HCEC 1CT (cell line): ENCODE data around the gene CELSR1.
A peak's percentile ranks its signal among the peaks of the same experiment; 100 is the strongest.

Experiments
- DNase-seq: peaks from one replicate; pipeline ENCODE4 v3.0.0-alpha.2; 2017

Gene CELSR1

DNA sequence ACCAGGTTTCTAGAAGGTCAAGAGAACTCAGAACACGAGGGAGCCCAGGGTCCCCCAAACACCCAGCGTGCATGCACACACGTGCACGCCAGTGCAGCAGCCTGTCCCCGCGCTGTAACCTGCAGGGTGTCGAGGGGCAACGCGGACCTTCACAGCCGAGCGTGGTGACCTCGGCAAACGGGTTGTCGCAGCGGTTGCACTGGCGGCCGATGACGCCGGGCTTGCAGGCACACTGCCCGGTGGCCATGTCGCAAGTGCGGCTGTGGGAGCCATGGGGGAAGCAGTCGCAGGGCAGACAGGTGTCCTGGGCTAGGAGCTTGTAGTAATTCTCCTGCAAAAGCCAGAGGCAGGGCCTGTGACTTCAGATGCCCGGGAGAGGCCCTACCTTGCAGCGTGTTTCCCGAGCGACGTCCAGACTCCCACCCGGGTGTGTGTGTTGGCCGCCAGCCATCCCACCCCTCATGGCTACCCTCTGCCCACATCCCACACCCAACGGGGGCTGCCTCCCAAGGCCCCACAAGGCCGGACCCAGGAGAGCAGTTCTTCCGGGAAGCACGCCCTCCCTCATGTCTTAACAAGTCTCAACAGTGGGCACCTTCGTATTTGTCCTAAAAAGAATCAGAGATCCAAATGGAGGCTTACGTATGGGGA is 145.8 kb downstream of the CELSR1 start:
- no peak for DNase-seq

DNA sequence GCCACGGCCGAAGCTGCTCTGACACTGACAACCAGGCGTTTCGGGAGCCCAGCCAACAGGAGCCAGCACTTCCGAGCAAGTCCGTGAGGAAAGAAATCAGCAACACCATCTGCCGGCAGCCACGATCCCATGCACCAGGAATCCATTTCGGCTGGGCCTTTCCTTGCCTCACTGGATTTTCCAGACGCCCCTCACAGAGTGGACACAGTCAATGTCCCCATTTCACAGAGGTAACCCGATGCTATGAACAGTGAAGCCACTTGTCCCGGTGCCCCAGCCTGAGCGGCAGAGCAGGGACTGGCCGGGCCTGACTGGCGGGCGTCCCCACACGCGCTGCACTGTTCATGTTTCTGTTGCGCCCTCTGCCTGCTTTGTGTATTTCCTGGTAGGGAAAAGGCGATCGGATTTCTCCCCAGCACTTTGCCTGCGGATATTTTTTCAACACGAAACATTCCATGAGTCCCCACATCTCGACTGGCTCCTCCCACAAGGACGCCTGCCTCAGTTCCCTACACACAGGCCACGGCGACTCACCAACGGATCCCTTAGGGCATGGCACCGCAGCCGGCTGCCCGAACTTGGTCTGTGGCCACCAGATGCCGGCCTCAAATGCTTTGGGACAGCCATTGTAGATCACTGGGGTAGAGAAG is 146.6 kb downstream of the CELSR1 start:
- peak; percentile 27 for DNase-seq

DNA sequence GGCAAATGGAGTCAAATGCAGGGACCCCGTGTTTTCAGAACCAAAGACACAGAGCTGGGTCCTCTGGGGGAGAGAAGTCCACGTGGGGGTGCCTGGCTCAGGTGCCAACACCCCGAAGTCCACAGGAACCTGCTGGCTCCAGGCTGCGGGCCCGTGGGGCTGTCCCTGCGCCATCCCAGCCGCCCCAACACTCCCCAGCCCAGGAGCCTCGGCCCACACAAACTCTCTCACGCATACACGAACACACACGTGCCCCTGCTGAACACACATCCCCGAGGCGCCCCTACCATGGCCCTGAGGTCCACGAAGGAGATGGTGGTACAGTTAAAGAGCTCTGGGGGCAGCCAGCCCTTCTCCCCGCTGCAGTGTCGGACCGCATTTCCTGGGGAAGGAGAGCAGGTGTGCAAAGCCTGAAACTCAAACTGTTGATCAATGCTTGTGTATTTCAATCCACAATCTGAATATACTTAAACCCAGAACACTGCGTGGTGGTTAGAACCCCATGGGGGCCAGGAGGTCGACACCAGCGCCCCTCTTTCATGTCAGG is 147.2 kb downstream of the CELSR1 start:
- DNase-seq: no peak

DNA sequence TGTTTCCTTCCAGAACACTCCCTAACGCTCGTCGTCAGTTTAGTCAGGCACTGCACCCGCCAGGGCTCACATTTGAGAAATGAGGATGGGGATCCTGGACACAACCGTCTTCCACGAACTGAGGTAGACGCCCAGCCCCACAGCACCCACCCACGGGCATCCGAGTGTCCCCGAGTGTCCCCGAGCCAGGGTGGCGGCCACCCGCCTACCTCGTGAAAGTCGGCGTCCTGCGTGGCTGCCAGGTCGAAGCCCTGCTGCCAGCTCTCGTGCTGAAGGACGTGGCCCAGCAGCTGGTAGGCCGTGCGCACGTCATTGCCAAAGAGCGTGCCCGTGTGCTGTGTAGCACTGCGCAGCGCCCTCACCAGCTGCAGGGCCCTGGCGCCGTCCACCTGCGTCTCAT is 148.3 kb downstream of the CELSR1 start:
- DNase-seq: no peak

DNA sequence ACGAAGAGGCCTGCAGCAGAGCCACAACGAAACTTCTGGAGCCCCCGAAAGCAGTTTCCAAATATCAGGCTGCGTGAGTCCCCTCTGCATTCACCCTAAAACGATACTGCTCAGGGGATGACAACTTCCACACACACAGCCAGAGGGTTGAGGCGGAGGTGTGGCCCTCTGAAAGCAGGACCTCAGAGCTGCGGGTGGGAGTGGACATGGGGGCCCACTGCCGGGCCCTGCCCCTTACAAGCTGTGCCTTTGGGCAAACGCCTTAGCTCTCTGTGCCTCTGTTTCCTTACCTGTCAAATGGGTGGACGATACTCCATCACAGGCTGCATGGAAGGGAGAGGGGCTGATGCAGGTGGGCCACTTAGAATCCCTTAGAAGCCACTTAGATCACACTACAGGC is 148.8 kb downstream of the CELSR1 start:
- no peak for DNase-seq

DNA sequence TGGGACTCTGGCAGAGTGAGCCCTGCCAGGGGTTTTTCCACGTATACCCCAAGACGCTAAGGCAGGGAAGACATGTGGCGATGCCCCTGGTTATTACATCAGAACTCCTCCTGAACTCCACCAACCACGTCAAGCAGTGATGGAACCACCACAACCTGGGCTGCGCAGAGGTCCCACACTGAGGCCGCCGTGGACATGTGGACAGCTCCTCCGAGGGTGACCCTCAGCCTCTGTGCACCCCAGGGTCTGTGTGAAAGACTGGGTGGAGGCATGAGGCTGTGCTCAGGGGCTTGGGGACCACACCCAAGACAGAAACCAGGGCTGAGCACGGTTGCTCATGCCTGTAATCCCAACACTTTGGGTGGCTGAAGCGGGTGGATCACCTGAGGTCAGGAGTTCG is 149.7 kb downstream of the CELSR1 start:
- DNase-seq: no peak

DNA sequence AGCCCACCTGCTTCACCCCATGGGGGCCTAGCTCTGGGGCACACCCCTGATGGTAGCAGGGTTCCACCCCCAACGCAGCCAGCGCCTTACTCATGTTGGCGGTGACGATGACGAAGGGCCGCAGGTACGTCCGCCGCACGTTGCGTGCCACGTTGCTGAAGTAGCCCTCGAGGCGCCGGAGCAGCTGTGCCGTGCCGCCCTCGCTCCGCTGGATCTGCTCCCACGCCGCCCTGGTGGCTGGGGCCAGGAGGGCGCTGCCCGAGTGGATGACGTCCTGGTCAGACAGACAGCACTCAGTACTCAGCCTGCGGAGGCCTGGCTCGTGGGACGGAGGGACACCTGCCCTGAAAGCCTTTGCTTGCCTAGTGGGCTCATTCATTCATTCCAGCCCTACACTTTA is 151.1 kb downstream of the CELSR1 start:
- no peak for DNase-seq

DNA sequence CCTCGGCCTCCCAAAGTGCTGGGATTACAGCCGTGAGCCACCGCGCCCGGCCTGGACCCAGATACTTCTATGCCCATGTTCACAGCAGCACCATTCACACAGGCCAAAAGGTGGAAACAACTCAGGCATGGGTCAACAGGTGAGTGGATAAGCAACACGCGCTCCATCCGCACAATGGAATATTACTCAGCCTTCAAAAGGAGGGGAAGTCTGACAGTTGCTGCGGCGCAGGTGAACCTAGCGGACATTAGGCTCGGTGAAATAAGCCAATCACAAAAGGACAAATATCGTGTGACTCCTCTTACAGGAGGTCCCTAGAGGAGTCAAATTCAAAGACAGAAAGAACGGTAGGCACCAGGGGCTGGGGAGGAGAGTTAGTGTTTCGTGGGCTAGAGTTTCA is 154.9 kb downstream of the CELSR1 start:
- DNase-seq: no peak

DNA sequence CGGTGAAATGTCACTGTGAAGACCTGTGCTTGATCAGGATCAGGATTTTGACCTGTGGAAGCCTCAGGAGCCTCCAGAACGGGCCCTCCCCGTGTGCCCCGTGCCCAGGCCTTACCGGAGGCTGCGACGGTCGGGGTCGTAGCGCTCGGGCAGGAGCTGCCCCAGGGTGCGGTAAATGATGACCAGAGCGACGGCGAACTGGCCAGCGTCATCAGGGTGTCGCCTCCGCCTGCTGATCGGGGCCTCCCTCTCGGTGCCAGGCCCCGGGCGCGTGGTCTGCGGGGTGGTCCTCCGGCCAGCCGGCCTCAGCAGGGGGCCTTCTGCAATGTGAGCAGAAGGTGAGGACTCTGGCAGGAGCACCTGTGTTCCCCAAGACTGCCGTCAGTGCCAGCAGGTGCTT is 155.7 kb downstream of the CELSR1 start:
- no peak for DNase-seq

DNA sequence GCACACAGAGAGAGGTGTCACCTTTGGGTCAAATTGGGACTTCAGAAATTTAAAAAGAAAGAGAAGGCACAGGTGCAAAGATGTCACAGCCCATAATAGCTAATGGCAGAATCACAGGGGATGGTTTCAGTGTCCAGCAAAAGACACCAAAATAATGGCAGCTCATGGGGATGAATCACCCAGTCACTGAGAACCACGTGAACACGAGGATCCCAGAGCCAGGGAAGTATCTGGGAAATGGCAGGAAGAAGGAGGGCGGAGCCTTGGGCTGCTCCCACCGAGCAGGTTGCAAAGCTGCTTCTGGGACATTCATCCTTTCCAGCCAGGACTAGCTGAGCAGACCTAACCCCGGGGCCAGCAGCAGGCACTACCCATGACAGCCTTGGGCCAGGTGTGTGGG is 156.3 kb downstream of the CELSR1 start:
- DNase-seq: peak; percentile 5

DNA sequence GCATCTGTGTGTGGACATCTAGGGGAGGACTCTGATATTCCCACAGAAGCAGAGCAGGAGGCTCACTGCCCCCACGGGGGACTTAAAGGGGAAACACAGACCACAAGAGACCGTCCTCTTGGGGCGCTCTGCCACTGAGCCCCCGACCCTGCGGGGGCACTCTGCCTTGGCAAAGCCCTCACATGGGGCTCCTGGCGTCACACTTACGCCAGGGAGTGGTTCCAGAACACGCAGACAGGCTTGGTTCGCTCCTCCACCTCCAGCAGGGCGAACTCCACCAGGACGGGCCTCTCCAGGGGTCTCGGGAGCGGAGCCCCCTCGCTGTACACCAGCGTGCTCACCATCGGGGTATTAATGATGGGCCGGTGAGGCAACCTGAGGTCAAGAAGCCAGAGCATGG is 156.8 kb downstream of the CELSR1 start:
- no peak for DNase-seq

DNA sequence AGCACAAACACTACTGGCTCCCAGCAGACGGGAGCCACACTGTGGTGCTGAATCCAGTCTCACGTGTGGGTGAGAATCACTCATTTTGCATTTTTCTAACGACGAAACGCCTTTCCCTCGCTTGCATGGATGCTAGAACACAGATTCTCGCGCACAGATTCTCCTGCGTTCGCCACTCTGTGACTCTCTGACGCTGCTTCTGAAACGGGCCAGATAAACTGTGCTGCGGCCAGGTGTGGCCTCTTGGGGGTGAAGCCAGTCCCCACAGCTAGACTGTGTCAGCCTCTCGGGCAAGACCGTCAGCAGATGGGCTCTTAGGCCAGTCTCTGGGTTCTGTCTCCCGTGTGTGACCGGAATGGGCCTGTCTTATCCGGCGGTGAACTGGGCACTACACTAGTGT is 157.4 kb downstream of the CELSR1 start:
- no peak for DNase-seq

DNA sequence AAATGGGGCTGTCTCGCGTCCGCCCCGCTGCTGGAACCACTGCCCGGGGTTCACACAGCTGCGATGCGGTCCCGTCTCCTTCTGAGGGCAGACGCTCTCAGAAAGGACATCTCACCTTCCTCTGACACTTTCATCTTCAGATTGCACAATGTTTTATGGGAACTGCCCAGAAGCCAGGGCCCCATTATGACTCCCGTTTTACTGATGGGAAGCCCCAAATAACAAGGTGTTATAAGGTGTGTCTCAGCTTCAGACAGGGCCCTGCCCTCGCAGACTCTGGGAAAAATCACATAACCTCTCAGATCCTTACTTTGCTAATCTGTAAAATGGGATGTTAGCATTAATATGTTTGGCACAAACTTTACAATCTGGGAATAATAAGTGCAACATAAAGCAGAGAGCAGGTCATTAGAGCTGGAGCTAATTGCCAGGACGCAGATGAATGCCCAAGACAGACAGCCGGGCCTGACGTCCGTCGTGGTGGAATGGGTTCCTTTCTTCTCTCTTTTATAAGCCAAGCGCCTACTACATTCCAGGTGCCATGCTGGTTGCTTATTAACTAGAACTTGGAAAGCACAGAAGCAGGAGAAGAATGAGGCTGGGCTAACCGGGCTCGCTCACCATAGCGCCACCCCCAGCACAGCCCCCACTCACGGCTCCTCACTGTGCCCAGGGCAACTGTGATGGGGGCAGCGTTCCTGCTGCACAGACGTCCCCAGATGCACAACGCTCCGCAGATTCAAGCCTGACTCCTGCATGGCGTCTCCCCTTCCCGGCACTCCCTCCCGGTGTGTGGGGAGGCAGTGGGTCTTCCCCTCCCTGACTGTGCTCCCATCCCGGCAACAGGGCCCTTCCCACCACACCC is 158.1 kb downstream of the CELSR1 start:
- DNase-seq: no peak

DNA sequence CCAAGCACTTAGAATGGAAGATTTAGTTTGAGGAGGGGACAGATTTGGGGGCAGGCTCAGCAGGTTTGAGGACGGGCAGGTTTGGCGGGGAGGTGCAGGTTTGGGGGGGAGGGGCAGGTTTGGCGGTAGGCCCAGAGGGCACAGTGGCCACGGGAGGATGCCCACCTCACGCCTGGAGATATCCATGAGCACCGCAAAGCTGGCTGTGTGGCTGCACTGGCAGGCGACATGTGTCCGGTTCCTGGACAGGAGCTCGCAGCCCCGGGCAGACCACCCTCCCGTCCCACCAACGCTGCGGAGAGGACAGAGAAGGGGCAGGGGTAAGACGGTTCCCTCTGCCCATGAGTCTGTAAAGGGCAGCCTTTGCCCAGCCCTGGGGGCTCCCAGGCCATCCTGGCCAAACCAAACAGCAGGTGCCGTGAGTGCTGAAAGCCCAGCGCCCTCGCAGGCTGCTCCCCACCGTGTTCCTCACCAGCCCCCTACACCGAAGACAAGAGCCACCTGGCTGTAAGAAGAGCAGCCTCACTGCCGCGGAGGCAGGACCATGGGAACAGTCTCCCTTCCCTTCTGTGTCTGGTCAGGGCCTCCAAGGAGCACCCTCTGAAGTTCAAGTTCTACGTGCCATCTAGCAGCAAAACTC is 158.9 kb downstream of the CELSR1 start:
- DNase-seq: no peak

DNA sequence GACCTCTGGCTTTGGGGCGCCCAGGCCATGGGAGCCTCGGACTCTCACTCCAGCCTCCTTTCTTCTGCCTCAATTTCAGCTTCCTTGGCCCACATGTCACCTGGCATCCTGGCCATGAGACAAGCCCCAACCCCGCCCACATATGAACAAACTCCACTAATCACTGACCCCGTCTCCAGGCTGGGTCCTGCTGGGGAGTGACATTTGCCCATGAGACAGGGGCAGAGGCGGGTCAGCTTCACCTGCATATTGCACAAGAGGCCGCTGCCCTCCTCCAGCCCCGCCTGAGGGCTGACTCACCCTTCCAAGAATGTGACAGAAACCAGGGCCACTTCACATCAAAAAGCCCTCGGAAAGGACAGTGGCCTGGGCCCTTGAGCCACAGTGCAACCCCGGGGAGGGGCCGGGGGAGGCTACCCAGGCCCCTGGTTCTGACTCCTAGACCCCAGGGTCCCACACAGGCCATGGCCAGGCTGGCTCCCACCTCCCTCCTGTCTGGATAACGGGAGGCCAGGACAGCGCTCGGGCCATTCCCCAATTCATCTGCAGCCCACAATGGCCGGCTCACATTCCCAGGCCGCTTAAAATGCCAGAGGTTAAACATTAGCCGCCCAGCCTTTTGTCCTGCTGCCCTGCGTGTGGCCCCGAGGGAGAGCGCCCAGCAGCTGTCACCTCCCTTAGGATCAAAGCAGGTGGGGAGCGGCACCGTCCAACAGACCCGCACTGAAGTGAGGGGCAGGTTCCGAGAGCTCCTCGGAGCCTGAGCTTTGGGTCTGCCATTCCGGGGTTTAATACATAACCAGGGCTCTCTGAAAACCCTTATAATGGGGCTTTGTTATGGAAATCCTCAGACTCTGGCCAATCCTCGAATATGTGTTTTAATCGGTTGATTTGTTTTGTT is 159.6 kb downstream of the CELSR1 start:
- DNase-seq: no peak

DNA sequence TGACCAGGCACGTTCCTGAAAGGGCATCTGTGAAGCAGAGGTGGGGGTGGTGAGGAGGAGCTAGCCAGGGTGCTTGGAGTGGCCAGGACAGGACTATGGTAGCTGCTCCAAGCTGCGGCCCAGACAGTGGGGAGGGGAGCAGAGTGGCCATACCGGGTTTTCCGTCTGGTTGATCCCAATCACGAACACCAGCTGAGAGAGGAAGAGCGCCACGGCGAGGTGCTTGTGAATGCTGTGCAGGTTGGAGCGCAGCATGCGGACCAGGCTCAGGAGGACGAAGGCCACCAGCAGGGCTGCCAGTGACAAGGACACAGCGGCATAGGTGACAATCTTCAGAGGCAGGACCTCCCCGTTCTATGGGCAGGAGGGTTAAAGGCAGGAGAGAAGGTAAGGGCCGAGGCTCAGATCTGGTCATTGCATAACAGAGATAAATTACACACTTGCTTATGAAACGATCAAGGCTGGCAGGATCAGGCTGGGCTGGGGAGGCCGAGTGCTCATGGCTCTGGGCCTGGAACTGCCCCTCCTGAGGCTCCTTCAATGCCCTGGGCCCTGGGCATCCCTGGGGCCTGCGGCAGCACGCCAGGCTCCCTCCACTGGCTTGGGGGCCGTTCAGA is 160.4 kb downstream of the CELSR1 start:
- DNase-seq: no peak

DNA sequence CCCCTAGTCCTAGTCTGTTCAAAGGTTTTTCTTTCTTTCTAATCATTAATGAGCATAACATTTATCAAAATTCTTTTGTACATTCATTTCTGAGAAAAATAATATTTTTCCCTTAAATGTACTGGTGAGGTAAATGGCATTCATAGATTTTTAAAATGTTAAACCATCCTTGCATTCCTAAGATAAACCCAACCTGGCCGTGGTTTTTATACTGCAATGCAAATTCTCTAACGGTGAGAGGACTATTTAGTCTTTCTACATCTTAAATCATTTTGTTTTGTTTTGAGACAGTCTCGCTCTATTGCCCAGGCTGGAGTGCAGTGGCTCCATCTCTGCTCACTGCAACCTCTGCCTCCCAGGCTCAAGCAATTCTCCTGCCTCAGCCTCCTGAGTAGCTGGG is 161.3 kb downstream of the CELSR1 start:
- DNase-seq: no peak

DNA sequence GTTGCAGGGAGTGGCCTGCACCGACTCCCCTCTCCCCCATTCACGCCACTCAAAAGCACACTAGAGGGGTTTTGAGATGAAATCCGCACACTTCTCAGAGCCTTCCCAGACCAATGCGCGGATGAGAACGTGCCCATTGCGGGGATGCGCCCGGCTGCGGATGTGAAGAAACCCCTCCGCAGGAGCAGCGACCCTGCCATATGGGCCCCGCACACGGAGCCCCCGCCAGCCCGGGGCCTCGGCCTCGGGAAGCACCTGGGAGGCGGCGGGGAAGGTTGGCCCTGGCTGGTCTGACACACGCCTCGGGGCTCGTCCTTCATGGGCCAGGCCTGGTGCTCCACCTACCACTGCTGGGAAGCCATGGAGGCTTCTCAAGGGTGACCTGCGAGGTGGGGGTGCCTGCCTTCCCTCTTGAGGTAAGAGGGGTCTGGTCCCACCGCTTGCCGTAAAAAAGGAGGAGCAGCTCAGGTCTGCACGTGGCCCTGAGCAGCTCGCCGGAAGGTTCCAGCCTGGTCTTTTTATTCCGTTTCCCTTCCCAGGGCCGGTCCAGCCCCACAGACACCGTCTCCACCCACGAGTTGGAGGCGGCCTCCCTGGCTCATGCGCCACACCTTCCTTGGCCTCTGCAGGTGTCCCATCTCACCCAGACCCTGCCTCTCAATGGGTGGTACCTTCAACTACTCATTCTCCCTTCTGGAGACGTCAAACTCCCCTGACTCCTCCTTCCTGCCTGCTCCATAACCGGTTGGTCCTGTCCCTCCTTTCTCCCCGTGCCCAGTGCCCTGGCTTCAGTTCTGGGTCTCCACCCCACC is 162.6 kb downstream of the CELSR1 start:
- no peak for DNase-seq

DNA sequence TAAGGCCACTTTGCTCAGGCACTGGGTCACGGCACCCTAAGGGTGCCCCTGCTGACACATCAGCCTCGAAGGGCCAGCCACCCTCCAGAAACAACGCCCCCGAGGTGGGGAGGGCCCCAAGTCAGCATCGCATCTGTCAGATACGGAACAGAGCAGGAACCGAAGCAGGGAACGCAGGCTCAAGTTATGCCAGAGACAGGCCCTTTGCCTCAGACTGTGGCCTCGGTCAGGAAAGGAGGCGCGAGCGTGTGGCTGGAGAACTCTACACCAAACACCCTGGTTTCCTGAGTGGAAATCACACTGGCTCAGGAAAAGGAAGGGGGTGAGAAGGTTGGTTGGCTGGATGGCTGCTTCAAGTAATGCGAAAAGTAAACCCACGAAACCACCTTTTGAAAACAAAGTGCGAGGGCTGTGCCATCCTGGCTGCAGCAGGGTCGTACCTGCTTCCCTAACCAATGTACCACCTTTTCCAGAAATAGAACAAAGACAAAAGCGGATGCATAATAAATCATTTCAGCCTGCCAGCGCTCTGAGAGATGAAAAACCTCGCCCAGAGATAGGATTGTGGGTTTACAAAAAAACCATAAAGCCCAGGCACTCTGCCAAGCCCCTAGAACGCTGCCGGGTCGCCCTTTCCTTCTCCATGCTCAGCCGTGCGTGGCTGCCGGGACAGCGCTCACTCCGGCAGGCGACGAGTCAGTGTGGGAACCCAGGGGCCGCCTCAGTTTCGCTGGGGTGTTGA is 163.3 kb downstream of the CELSR1 start:
- no peak for DNase-seq

DNA sequence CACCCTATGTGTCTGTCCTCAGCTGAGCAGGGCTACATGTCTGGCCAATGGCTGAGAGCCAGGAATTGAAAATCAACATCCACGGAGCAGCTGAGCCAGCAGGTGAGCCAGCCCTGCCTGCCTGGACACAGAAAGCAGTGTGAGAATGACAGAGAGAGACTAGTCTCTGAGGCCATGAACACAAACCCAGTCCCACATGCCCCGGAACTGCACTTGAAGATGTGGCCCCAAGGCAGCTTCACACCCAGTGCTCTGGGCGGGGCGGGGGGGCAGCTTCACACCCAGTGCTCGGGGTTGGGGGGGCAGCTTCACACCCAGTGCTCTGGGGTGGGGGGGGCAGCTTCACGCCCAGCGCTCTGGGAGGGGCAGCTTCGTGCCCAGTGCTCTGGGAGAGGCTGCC is 164.3 kb downstream of the CELSR1 start:
- DNase-seq: no peak
